Fibroblast of lung (primary cell): ENCODE data around the gene ASTN2.

Experiments used
- EZH2 ChIP-seq: IDR thresholded peaks from 2 replicates; pipeline ENCODE4 v1.5.1; 2012; ENCODE audit warnings: low read length, control low read depth, mild to moderate bottlenecking; ENCODE audit errors: missing control alignments
- TF ChIP-seq, protein P1 (sequence below), 2 donors: IDR thresholded peaks in 1 of 2; conservative IDR thresholded peaks in 1 of 2; 1 replicate in 1 of 2; 2 replicates in 1 of 2; pipeline ENCODE4 v1.5.1; 2011 to 2012; ENCODE audit warnings: low read length in 2 of 2, control low read depth in 1 of 2, inconsistent platforms in 1 of 2, low read depth in 1 of 2, mild to moderate bottlenecking in 1 of 2

DNA sequence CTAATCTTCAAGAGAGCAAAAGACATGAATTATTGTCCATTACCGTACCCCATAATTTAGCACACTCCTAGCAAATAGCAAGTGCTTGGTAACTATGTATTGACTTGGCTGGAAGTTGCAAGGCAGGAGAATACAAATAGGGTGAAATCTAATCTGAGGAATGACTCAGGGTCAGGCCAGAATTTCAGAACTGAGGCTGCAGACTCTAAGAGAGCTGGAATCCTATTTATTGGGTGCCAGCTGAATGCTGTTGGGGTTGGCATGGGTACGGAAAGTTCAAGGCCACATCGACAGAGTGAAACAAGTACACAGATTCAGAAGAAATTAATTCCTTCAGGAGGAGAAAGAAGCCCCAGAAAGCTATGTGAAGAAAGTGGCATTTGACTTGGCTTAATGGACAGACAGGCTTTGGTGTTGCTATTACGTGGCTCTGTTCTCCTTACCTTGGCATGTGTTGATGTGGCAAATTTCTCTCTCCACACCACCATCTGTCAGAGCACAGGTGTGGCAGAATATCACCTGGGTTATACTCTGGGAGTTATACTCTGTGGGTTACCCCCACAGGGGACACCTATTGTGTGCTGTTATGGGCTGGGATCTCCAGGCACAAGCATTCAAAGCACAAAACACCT lies 20.9 kb upstream of the ASTN2 start:
- TF ChIP-seq, protein P1, sequence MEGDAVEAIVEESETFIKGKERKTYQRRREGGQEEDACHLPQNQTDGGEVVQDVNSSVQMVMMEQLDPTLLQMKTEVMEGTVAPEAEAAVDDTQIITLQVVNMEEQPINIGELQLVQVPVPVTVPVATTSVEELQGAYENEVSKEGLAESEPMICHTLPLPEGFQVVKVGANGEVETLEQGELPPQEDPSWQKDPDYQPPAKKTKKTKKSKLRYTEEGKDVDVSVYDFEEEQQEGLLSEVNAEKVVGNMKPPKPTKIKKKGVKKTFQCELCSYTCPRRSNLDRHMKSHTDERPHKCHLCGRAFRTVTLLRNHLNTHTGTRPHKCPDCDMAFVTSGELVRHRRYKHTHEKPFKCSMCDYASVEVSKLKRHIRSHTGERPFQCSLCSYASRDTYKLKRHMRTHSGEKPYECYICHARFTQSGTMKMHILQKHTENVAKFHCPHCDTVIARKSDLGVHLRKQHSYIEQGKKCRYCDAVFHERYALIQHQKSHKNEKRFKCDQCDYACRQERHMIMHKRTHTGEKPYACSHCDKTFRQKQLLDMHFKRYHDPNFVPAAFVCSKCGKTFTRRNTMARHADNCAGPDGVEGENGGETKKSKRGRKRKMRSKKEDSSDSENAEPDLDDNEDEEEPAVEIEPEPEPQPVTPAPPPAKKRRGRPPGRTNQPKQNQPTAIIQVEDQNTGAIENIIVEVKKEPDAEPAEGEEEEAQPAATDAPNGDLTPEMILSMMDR (conservative IDR thresholded peaks at IDR 0.05 in 1 of 2, IDR thresholded peaks at IDR 0.05 in 1 of 2; ENCODE audit: low read depth in 1 of 2, low read length in 2 of 2) = no peak
- TF ChIP-seq EZH2 = no peak
